GM12891 (cell line): ENCODE data around the gene SYVN1.

Experiments used
- PAX5 ChIP-seq: IDR thresholded peaks from 2 replicates; pipeline ENCODE4 v1.6.1; 2011; ENCODE audit warnings: low read length, moderate library complexity, mild to moderate bottlenecking; ENCODE audit not compliant: insufficient read depth, severe bottlenecking
- POLR2A ChIP-seq: IDR thresholded peaks from 2 replicates; pipeline ENCODE4 v1.6.1; 2011; ENCODE audit warnings: low read depth, low read length, control low read depth
- POLR2AphosphoS5 ChIP-seq: IDR thresholded peaks from 2 replicates; pipeline ENCODE4 v1.6.1; 2011; ENCODE audit warnings: low read depth, low read length, control low read depth
- POU2F2 ChIP-seq: IDR thresholded peaks from 2 replicates; pipeline ENCODE4 v1.6.1; 2011; ENCODE audit warnings: low read depth, mild to moderate bottlenecking, control low read depth, low read length, moderate library complexity
- TAF1 ChIP-seq: IDR thresholded peaks from 2 replicates; pipeline ENCODE4 v1.6.1; 2011; ENCODE audit warnings: low read depth, low read length, control low read depth

DNA sequence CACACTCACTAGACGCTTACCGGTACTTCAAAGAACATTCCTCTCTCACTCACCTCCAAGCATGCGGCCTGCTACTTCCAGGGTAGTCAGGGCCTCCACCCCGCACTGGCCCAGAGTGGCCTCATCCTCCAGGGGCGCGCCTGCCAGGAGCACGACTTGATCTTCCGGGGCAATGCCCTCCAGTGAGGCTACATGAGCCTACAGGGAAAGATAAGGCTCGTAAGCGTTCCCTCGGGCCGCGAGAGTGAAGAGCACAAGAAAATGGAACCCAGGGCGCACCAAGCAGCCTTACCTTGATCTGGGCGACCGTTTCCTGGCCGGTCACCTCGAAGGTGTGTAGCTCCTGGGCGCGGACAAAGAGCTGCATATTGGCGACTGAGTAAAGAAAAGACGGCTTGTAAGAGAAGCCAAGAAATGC, 12.9 kb downstream of the SYVN1 start:
- TF ChIP-seq POLR2A (no peak), POLR2AphosphoS5 (no peak), POU2F2 (no peak), TAF1 (no peak), PAX5 (no peak)
